ENCODE results near the gene BRAF.
"Not testable (repeated sequence)": the region's sequence is repeated elsewhere in the genome, so short reads cannot be mapped to it uniquely, and the experiment has no call there.

The BRAF gene

DNA sequence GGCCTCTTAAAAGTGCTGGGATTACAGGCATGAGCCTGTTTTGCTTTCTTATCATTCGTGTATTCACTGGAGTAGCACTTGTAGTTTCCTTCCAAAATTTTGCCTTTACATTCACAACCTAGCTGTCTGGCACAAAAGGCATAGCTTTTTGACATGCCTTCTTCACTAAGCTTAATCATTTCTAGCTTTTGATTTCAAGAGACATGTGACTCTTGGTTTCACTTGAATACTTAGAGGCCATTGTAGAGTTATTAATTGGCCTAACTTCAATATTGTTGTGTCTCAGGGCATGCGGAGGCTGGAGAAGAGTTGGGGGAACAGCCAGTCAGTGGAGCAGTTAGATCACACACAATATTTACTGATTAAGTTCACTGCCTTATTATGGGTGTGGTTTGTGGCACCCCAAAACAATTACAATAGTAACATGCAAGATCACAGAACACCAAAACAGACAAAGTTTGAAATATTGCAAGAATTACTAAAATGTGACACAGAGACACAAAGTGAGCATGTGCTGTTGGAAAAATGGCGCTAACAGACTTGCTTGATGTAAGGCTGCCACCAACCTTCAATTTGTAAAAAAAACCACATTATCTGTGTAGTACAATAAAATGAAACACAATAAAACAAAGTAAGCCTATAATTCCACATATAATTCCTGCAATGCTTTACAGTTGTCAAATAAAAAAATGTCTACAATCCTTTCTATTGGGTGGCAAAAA is 43.1 kb downstream of the BRAF start:
- no peak for DNase-seq

DNA sequence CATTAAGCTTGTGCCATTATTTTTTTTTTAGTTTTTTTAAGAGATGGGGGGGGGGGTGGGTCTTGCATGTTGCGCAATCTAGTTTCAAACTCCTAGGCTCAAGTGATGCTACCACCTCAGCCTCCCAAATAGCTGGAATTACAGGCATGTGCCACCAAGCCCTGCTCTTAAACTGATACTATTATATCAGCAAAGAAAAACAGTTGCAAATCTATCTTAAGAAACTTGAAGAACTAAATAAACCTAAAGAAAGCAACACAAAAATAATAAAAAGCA is 47.5 kb downstream of the BRAF start:
- no peak for DNase-seq

DNA sequence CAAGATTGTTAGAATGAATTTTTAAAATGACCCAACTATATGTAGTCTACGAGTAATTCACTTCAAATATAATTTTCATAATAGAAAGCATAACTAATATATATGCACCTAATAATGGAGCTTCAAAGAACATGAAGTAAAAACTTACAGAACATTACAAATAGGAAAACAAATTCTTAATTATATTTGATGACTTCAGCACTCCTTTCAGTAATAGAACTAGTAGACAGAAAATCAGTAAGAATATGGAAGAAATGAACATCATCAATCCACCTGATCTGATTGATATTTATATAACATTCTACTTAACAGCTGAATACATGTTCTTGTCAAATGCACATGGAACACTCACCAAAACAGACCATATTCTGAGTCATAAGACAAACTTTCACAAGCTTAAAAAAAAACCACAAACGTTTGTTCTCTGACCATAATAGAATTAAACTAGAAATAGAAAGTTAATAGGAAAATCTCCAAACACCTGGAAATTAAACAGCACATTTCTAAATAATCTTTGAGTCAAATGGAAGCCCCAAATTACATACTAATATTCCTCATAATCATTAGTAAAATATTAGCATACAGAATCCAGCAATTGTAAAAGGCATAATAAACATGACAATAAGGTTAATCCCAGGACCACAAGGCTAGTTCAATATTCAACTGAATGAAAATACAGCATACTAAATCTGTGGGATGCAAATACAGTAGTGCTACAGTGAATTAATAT is 48.0 kb downstream of the BRAF start:
- DNase-seq, result no peak

DNA sequence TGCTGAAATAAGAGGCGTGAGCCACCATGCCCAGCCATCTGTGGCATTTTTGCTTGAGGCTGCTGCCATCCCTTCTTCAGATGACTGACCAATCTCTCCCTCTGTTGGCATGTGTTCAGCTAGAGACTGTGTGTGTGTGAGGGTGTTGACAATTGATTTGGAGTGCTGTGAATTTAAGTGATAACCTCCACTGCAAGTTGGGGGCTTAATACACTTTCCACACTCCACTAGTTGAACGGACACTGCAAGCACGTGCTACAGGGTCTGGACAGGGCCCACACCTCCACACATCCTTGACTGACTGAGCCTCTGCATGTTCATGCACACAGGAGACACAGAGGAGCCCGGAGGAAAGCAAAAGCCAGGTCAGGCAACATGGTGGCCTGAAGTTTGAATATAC is 51.3 kb downstream of the BRAF start:
- DNase-seq, result no peak

DNA sequence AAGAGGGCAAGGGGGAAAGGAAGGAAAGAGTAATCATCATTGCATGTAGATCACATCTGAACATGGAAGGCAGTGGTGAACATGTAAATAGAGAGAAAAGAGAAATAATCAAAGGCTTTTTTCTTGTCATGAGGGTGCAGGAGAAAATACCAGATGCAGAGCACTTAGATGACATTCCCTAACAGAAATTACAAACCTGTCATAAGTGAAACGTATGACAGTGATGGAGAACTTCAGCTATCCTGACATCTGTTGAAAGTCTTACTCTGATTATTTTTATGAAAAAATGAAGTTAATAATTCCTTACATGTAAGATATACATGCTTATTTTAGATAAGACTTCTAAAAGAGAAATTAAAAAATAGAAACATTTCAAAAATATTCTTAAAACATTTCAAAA is 54.7 kb downstream of the BRAF start:
- no peak for DNase-seq

DNA sequence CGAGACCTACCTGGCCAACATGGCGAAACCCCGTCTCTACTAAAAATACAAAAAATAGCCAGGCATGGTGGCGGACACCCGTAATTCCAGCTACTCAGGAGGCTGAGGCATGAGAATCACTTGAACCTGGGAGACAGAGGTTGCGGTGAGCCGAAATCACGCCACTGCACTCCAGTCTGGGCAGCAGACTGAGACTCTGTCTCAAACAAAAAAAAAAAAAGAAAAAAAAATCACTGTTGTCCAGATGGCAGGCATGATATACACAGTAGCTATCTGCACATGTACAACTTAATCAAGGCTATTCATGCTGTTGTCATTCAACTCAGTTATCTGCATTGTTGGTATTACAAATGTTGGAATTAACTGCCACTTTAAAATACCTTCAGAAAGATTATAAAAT is 55.3 kb downstream of the BRAF start:
- DNase-seq, result no peak

DNA sequence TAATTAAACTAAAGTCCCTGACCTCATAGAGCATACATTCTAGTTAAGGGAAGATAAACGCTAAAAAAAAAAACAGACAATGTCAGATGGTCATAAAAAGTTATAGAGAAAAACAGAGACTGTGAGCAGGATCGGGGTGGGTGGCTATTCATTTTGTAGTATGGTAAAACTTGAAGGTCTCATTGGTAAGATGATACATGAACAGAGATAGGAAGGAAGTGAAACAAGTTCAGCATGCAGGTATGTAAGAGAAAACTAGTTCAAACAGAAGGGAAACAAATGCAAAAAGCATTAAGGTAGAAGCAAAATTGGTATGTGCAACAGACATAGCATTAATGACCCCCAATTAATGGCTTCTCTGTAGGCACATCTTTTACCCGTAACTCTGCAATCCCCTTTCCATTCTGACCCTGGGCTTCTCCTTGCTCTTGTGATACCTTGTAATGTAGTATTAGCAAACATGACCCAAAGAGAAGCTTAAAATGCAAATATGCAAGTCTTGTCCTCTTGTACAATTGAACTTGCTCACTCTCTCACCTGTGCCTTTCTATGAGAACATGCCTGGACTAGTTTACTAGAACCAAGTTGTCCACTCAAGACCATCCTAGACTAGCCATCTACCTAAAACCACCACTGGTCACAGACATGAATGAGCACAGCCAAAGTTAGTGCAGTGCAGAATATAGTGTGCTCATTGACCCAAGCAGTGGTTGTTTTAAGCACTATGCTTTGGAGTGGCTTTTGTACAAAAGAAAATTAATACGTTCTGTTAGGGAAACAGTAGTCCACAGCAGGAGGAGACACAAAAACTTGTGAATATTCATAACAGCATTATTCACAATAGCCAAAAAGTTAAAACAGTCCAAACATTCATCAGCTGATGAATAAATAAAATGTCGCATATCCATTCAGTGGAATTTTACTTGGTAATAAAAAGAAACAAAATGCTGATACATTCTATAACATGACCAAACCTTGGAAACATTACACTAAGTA is 57.0 kb downstream of the BRAF start:
- no peak for DNase-seq

DNA sequence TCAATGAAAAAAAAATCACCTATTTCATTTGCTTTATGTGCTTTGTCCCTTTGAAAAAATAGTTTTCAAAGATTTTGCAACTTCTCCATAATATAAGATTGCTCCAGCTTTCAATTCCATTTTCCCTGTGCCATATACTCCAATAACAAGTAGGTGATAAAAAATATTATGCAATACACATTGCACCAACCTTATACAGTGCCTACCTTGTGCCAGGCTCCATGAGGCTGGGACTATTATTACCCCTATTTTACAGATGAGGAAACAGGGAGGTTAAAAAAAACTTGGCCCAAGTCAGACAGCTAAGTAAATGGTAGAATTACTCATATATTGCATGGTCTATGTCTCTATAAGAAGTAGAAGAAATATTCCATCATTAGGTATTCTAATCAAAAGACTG is 57.8 kb downstream of the BRAF start:
- no peak for DNase-seq

DNA sequence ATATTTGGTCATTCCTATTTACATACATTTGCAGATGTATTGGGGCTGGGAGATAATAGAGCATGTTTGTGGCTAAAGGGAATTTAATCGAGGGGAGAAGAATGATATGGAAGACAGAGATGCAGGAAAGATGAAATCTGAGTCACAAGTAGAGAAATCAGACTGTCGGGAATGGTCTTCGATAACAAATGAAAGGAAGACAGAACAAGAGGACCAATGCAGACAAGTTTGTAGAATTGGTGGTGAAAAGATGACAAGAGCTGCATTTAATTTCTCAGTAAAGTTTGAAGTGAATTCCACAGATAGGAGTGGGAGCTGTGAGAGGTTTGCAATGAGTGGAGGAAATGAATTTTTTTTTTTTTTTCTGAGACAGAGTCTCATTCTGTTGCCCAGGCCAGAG is 60.0 kb downstream of the BRAF start:
- no peak for DNase-seq

DNA sequence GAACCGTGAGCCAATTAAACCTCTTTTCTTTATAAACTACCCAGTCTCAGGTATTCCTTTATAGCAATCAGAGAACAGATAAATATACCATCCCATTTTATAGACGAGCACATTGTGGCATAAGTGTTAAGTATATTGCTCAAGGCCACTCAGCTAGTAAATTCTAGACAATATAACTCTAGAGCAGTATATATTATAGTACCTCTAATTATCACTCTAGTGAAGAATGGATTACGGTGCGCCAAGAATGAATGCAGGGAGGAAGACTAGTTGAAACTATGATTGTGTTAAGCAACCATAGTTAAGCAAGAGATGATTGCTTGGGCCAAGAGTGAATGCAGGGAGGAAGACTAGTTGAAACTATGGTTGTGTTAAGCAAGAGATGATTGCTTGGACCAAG is 60.9 kb downstream of the BRAF start:
- DNase-seq, result no peak

DNA sequence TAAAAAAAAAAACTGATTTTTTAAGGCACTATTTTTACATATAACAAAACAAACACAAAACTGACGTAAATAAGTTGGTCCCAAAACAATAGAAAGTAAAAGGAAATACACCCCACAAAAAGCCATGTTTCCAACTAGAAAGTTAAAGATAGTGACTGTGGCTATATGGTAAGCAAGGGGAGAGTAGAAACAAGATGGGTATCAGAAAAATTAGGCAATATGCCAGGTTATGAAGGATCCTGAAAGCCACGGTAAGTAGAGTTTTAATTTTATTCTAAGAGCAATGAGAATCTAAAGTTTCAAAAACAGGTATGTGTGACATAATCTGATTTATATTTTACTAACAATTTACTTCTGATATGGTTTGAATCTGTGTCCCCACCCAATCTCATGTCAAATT is 61.5 kb downstream of the BRAF start:
- no peak for DNase-seq

DNA sequence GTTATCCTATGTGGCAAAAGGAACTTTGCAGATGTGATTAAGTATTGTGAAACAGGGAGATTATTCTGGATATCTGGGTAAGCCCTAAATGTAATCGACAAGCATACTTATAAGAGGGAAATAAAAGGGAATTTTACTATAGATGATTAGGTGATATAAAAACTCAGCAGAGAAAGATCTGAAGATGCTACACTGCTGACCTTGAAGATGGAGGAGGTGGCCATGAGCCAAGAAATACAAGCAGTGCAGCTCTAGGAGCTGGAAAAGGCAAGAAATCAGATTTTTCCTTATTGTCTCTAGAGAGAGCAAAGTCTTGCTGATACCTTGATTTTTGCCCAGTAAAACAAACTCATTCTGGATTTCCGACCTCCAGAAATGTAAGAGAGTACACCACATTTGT is 67.7 kb downstream of the BRAF start:
- DNase-seq, result no peak

DNA sequence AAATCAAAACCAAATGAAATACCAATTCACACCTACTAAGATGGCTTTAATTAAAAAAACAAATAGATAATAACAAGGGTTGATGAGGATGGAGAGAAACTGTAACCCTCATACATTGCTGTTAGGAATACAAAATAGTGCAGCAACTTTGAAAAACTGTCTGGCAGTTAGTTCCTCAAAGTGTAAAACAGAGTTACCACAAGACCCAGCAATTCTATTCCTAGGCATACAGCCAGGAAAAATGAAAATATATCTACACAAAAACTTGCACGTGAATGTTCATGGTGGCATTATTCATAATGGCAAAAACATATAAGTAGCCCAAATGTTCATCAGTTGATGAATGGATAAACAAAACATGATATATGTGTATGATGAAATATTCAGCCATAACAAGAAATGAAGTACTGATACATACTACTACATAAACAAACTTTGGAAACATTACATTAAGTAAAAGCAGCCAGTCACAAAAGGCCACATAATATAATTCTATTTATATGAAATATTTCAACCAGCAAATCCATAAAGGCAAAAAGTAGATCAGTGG is 83.5 kb downstream of the BRAF start:
- no peak for DNase-seq

DNA sequence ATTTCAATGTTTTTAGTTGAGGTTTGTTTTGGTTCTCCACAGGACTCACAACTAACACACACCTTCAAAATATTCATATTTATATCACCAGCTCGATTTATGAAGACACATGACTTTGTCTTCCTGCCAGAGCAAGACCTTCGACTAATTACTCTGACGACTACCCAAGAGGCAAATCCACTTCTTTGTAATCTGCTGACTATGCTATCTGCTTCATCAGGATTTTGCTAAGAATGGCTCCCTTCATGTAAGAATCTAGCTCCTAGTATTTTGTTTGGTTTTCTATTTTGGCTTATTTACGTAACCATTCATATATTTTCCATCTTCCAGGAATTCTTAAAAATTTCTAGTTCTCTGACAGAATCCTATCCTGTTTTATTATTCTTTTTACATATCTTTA is 93.0 kb downstream of the BRAF start:
- no peak for DNase-seq

DNA sequence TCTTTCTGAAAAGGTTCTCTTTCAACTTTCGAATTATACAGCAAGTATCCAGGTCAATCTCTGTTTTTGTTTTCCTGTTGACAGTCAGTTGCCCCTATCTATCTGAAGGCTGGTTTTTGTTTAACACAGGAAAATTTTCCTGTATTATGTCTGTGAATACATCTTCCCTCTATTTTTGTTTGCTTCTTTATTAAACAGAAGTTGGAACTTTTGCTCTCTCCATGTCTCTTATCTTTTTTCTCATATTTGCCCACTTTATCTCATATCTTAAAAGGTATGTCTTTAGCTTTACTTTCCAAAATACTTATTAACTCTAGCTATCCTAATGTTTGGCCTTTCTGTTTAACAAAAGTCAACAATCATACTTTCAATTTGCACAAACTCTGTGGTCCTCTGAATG is 95.0 kb downstream of the BRAF start:
- no peak for DNase-seq

DNA sequence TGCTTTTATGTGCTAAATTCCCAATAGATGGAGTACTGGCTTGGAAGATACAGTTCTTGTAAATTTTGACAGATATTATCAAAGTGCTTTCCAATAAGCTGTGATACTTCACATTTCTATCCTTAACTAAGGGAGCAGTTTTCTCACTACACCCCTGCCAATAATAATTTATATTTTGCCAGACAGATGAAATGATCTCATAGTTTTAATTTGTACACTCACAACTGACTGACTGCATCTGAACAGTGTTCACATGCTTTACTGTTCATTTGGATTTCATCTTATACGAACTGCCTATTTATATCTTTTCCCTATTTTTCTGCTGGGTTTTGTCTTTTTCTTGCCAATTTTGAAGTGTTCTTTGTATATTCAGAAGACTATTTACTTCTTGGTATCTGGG is 96.0 kb downstream of the BRAF start:
- DNase-seq, result no peak

DNA sequence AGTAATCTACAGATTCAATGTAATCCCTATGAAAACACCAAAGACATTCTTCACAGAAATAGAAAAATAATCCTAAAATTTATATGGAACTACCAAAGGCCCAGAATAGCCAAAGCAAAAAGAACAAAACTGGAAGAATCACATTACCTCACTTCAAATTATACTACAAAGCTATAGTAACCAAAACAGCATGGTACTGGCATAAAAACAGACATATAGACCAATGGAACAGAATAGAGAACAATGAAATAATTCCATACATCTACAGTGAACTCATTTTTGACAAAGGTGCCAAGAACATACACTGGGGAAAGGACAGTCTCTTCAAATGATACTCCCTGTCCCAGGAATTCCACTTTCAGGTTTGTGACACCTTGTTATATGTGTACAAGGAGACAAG is 107.3 kb downstream of the BRAF start:
- DNase-seq, result not testable (repeated sequence)

DNA sequence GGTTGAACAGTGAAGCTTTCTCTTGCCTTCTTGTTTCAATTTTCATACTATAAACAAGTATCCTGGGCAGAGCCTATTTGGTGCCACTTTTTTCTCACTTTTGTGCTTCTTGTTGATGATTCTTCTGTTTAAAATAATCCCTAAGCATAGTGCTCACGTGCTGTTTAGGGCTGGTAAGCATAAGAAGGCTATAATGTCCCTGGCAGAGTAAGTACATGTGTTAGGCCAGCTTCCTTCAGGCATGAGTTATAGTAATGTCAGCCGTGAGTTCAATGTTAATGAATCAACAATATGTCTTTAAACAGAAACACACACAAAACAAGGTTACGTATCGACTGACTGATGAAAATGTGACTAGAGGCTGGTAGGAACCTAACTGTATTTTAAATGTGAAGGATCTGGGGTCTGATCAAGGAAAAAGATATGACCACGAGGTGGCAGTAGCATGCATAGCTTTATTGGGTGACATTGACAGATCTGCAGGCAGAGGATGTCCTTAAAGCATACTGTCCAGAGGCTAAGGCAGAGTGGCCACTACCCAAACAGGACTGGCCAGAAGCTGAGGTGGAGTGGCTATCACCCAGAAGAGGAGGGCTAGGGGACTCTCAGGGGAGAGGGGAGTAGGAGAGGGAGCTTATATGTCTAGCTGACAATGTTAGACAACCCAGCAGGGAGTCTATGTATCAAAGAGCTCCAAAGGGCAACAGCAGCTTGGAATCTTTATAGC is 113.7 kb downstream of the BRAF start:
- peak in 40 of 51 donors; percentile 1 to 77 (median 26) for DNase-seq

DNA sequence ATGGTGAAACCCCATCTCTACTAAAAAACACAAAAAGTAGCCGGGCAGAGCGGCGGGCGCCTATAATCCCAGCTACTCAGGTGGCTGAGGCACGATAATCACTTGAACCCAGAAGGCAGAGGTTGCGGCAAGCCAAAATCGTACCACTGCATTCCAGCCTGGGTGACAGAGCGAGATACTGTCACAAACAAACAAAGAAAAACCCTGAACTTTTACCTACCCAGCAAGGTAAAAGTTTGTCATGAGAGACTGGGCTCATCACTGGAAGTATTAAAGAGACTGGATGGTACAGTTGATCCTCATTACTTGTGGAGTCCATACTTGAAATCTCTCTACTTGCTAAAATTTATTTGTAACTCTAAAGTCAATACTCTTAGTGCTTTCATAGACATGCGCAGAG is 114.3 kb downstream of the BRAF start:
- DNase-seq, result no peak

DNA sequence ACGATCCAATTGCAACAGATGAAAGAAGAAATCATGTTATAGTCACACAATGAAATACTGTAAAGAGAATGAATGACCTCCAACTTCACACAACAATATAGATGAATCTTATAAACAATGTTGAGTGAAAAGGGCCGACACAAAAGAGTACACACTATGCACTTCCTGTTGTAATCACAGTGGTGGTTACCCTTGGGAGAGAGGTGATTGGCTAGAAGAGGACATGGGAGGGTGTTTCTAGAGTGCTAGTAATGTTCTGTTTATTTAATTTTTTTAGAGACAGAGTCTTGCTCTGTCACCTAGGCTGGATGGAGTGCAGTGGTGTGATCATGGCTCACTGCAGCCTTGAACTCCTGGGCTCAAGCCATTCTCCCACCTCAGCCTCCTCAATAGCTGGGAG is 145.8 kb downstream of the BRAF start:
- no peak for DNase-seq

DNA sequence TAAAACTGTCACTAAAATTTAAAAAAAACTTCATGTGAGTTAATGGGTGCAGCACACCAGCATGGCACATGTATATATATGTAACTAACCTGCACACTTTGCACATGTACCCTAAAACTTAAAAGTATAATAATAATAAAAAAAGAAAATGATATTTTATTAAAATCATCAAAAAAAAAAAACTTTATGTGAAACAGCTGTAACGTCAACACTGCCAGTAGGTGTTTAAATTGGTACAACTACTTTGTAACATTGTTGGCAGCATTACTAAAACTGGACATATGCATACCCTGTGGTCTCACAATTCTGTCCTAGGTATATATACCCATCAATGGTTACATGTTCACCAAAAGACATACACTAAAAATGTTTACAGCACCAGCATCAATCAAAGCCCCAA is 146.2 kb downstream of the BRAF start:
- no peak for DNase-seq

DNA sequence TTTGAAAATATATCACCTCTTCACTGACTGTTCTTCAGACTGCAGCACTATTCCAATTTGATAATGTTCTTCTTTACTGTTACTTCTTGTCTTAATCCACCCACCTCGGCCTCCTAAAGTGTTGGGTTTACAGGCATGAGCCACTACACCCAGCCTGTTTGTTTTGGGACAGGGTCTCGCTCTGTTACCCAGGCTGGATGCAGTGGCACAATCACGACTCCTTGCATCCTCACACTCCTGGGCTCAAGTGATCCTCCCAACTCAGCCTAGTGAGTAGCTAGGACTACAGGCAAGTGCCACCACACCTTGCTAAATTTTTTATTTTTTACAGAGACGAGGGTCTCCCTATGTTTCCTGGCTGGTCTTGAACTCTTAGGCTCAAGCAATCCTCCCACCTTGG is 150.4 kb downstream of the BRAF start:
- DNase-seq, result no peak
